Left lung (tissue), 10 donors: Measurements from ENCODE around the gene GPR61. TPM values are rescaled to one million over a fixed set of nuclear protein-coding genes. Genes with fewer than 3 reads are reported as not detected.

Source experiments
- ATAC-seq: fragments of 200-7000 bp; cut with Tn5 transposase; one replicate; pipeline ENCODE4 v1.9.1; 2020; ENCODE audit warnings: moderate library complexity
- DNase-seq, 4 donors: peaks; one replicate each; pipeline ENCODE4 v3.0.0-alpha.2; 2013 to 2020
- H3K27ac ChIP-seq, 2 donors: fragments of 200-600 bp; sonication (generic) in 1 of 2; one replicate each; pipeline versions ENCODE4 v1.5.0 to v1.8.0; 2020 to 2021
- H3K27me3 ChIP-seq, 2 donors: fragments of 200-600 bp; sonication (generic) in 1 of 2; one replicate each; pipeline versions ENCODE4 v1.5.0 to v1.8.0; 2020 to 2021
- H3K36me3 ChIP-seq, 2 donors: fragments of 200-600 bp; sonication (generic) in 1 of 2; one replicate each; pipeline versions ENCODE4 v1.5.0 to v1.8.0; 2020 to 2021
- H3K4me1 ChIP-seq, 2 donors: fragments of 200-600 bp; one replicate each; pipeline ENCODE4 v1.8.0; 2021
- H3K4me3 ChIP-seq, 2 donors: fragments of 200-600 bp; sonication (generic) in 1 of 2; one replicate each; pipeline versions ENCODE4 v1.5.0 to v1.8.0; 2020 to 2021; ENCODE audit warnings: mild to moderate bottlenecking in 1 of 2
- H3K9me3 ChIP-seq, 2 donors: fragments of 200-600 bp; sonication (generic) in 1 of 2; one replicate each; pipeline versions ENCODE4 v1.5.0 to v1.8.0; 2020 to 2021
- intact Hi-C, 2 donors: fragments of 100-400 bp; cut with DNase I; formaldehyde crosslinking; loops; one replicate each; pipeline versions ENCODE4 v1.11.2 to v1.14.2; 2022
- polyA plus RNA-seq, 6 donors: library from polyadenylated mRNA; unstranded; fragments of 120-200 nt; gene quantifications; one replicate each; pipeline ENCODE4 v1.2.1, GENCODE V29; 2013; ENCODE audit not compliant: insufficient read length in 6 of 6
- total RNA-seq, 2 donors: library from RNA; stranded (reverse); fragmentation: NEBNext Ultra II Directional; extraction: Animal tissue kit (Norgen Biotek cat#: 25700); gene quantifications; one replicate each; pipeline ENCODE4 v1.2.1, GENCODE V29; 2021
- TF ChIP-seq, protein P1 (sequence below), 2 donors: fragments of 200-600 bp; sonication (generic) in 1 of 2; IDR thresholded peaks; one replicate each; pipeline versions ENCODE4 v1.5.0 to v1.8.0; 2021; ENCODE audit warnings: antibody characterized with exemption in 2 of 2
- donor health status: DM: no; HTN: yes; CAD: no.
- donor health status: DM: no; HTN: no; CAD: no.

GPR61 gene
- total and polyA plus RNA-seq, 8 donors: 0.43 to 0.93 (median 0.69) TPM; not detected in 2

- Histone ChIP-seq H3K4me3 (peak overlapping the region; percentile 48 to 53), H3K27me3 (peaks cover 0 to 12% of the 10 kb centered on the region in 2 donors), H3K36me3 (no peaks in the 10 kb centered on the region), H3K27ac (no peak overlapping the region), H3K4me1 (peaks cover 0 to 14% of the 10 kb centered on the region in 2 donors), H3K9me3 (no peaks in the 10 kb centered on the region)
- intact Hi-C loops: no loop called here
- TF ChIP-seq, protein P1, sequence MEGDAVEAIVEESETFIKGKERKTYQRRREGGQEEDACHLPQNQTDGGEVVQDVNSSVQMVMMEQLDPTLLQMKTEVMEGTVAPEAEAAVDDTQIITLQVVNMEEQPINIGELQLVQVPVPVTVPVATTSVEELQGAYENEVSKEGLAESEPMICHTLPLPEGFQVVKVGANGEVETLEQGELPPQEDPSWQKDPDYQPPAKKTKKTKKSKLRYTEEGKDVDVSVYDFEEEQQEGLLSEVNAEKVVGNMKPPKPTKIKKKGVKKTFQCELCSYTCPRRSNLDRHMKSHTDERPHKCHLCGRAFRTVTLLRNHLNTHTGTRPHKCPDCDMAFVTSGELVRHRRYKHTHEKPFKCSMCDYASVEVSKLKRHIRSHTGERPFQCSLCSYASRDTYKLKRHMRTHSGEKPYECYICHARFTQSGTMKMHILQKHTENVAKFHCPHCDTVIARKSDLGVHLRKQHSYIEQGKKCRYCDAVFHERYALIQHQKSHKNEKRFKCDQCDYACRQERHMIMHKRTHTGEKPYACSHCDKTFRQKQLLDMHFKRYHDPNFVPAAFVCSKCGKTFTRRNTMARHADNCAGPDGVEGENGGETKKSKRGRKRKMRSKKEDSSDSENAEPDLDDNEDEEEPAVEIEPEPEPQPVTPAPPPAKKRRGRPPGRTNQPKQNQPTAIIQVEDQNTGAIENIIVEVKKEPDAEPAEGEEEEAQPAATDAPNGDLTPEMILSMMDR (IDR thresholded peaks at IDR 0.05): no peak
- ATAC-seq: no peak
- no peak for DNase-seq
These were observed 30.8 kb upstream of the GPR61 start for GRCh38 chr1:109508873-109509175.

DNA sequence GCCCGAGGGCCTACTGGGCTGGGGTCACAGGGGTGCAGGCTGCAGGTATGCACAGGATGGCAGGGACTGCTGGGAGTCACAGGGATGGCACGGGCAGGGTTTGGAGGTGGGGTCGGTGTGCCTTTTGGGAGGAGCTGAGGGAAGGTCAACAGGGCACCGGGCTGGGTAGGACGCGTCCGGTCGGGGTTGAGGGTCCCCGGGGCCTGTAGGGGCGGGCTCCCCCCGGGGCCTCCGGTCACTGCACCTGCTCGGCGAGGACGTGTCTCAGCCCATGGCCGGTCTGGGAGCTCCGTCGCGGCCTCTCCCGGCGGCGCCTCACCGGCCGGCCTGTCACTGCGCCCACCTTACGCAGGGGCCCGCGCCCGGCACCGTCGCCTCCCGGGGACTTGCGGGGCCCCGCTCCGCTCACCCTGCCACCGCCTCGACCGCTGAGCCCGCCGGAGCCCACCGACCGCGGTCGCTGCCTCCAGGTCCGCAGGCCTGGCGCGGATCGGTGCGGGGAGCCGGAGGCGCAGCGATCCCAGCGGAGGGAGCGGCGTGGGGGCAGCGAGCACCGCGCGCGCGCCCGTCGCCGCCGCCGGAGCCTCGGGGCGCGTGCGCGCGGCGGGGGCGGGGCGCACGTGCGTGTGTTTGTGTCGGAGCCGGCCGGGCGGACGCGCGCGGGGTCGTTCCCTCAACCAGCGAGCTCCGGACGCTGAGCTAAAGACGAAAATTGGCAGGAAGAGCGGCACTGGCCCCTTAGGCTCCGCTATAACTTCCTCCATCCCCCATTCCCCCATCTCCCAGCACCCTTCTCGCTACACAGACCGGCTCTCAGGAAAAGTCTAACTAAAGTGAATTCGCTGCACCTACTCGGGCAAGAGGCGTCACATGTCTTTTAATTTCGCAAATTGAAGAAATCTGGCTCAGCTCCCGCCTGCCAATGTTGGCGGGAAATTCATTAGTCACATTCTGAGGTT, 30.2 kb upstream of the GPR61 start, which contains the start of gene AMIGO1:
Gene AMIGO1, minus strand, starts transcription at position 552 of the 959 bp plus-strand sequence. CDS start 815 bp downstream, outside the sequence.
- ATAC-seq: peak; percentile 87
- H3K27ac ChIP-seq: peak within 1 kb of the TSS in 1 of 2 donors; percentile 37
- no peaks in the 10 kb centered on the region for H3K36me3 ChIP-seq
- H3K4me3 ChIP-seq: peak within 1 kb of the TSS; percentile 48 to 53
- no peaks in the 10 kb centered on the region for H3K9me3 ChIP-seq
- TF ChIP-seq, protein P1 (IDR thresholded peaks at IDR 0.05): no peak
- intact Hi-C loops: no loop called here
- DNase-seq: peak in 2 of 4 donors; percentile 75 to 85
- H3K4me1 ChIP-seq: peaks cover 0 to 14% of the 10 kb centered on the region in 2 donors
- peaks cover 0 to 12% of the 10 kb centered on the region in 2 donors for H3K27me3 ChIP-seq

DNA sequence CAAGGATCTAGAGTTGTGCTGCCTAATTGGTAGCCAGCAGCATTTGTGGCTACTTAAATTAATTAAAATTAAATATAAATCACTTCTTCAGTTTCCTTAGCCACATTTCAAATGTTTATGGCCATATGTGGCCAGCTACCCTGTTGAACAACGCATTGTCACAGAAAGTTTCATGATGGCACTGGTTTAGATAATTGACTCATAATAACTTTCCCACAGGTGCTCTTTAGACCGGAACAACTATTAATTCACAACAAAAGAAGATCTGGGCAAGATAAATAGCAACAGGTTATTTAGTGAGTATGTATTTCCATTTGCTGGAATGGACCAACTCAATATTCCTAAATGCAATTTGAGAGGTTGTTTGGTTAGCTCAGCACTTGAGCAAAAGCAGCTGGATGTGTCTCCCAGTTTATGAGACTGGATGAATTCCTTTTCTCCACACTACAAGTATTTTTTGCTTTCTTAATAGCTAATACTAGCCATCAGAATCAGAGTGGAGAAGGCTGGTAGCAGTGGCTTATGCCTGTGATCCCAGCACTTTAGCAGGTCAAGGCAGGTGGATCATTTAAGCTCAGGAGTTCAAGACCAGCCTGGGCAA, 26.5 kb upstream of the GPR61 start:
- H3K27me3 ChIP-seq: peaks cover 0 to 12% of the 10 kb centered on the region in 2 donors
- no peak for ATAC-seq
- intact Hi-C loops: no loop called here
- TF ChIP-seq, protein P1 (IDR thresholded peaks at IDR 0.05): no peak
- peaks cover 0 to 14% of the 10 kb centered on the region in 2 donors for H3K4me1 ChIP-seq
- H3K27ac ChIP-seq: no peak overlapping the region
- H3K9me3 ChIP-seq: no peaks in the 10 kb centered on the region
- H3K36me3 ChIP-seq: no peaks in the 10 kb centered on the region
- no peak overlapping the region for H3K4me3 ChIP-seq
- DNase-seq: no peak

DNA sequence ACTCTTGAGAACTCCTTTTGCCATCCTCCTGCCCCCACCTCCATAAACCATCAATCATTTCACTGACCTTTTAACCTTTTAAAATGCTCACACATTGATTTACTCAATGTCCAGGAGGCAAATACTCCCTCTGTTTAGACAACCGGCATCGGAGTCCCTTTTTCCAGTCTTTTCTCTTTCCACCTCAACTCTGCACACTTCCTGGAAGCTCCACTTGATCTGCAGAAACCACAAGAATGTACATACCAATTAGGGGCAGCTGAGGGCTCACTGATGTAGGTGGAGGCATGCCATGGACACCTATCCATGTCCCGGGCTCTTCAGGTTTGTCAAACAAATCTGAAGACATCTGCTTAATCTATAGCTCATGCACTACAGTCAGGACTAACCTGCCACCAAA, 24.8 kb upstream of the GPR61 start:
- no peak overlapping the region for H3K4me3 ChIP-seq
- TF ChIP-seq, protein P1 (IDR thresholded peaks at IDR 0.05): no peak
- DNase-seq (no peak), ATAC-seq (peak; percentile 20)
- H3K27me3 ChIP-seq: peaks cover 0 to 2% of the 10 kb centered on the region in 2 donors
- no peak overlapping the region for H3K27ac ChIP-seq
- intact Hi-C loops: no loop called here
- no peaks in the 10 kb centered on the region for H3K36me3 ChIP-seq
- H3K4me1 ChIP-seq: peaks cover 0 to 6% of the 10 kb centered on the region in 2 donors
- no peaks in the 10 kb centered on the region for H3K9me3 ChIP-seq

GRCh38 chr1:109516872-109517271, 22.8 kb upstream of the GPR61 start:
- no peaks in the 10 kb centered on the region for H3K27me3 ChIP-seq
- no peak overlapping the region for H3K27ac ChIP-seq
- H3K36me3 ChIP-seq: no peaks in the 10 kb centered on the region
- ATAC-seq: no peak
- intact Hi-C loops: no loop called here
- TF ChIP-seq, protein P1 (IDR thresholded peaks at IDR 0.05): no peak
- no peaks in the 10 kb centered on the region for H3K4me1 ChIP-seq
- no peak overlapping the region for H3K4me3 ChIP-seq
- no peak for DNase-seq
- no peaks in the 10 kb centered on the region for H3K9me3 ChIP-seq
